GM12873 (cell line): ENCODE results near the gene NEIL3.
A peak's percentile ranks its signal among the peaks of the same experiment; 100 is the strongest.

Experiments used
- CTCF ChIP-seq: IDR thresholded peaks from 2 replicates; pipeline ENCODE4 v1.5.1; 2012; ENCODE audit warnings: low read depth, mild to moderate bottlenecking, moderate library complexity, low read length, control low read depth; ENCODE audit not compliant: insufficient read depth; ENCODE audit errors: missing control alignments

The NEIL3 gene

GRCh38 chr4:177320721-177321120 is 11.0 kb downstream of the NEIL3 start:
- TF ChIP-seq CTCF = no peak

- TF ChIP-seq CTCF = no peak
These were observed 12.0 kb downstream of the NEIL3 start for GRCh38 chr4:177321647-177322046.

GRCh38 chr4:177322266-177322665 is 12.6 kb downstream of the NEIL3 start:
- TF ChIP-seq CTCF = no peak

- no peak for TF ChIP-seq CTCF
These were observed 13.2 kb downstream of the NEIL3 start for GRCh38 chr4:177322881-177323280.

- TF ChIP-seq CTCF = no peak
These were observed 13.7 kb downstream of the NEIL3 start for GRCh38 chr4:177323416-177323815.

GRCh38 chr4:177332119-177332518 is 22.4 kb downstream of the NEIL3 start:
- TF ChIP-seq CTCF = no peak

GRCh38 chr4:177339477-177340374 is 30.1 kb downstream of the NEIL3 start:
- peak; percentile 64 for TF ChIP-seq CTCF
